HEK293 (cell line): Measurements from ENCODE around the gene MCRIP1.

Experiments used
- AEBP2 ChIP-seq: fragments of 450-650 bp; formaldehyde crosslinking; IDR thresholded peaks from 2 replicates; pipeline ENCODE4 v1.5.1; 2016; ENCODE audit warnings: missing biosample characterization, missing genetic modification characterization, borderline replicate concordance
- GFI1B ChIP-seq: fragments of 450-650 bp; formaldehyde crosslinking; IDR thresholded peaks from 2 replicates; pipeline ENCODE4 v1.5.1; 2016; ENCODE audit warnings: missing biosample characterization, missing genetic modification characterization
- GLI2 ChIP-seq: fragments of 450-650 bp; formaldehyde crosslinking; IDR thresholded peaks from 2 replicates; pipeline ENCODE4; 2017; ENCODE audit warnings: missing biosample characterization, missing genetic modification characterization, low read depth, borderline replicate concordance
- INSM2 ChIP-seq: fragments of 450-650 bp; formaldehyde crosslinking; IDR thresholded peaks from 2 replicates; pipeline ENCODE4 v1.5.1; 2016; ENCODE audit warnings: missing biosample characterization, missing genetic modification characterization
- KLF16 ChIP-seq: fragments of 450-650 bp; formaldehyde crosslinking; IDR thresholded peaks from 2 replicates; pipeline ENCODE4 v1.5.1; 2017; ENCODE audit warnings: missing biosample characterization, missing genetic modification characterization
- KLF9 ChIP-seq: fragments of 450-650 bp; formaldehyde crosslinking; IDR thresholded peaks from 2 replicates; pipeline ENCODE4 v1.5.1; 2016; ENCODE audit warnings: missing biosample characterization, missing genetic modification characterization, low read depth
- OSR2 ChIP-seq: fragments of 450-650 bp; formaldehyde crosslinking; IDR thresholded peaks from 2 replicates; pipeline ENCODE4 v1.5.1; 2016; ENCODE audit warnings: missing biosample characterization, missing genetic modification characterization
- PBX3 ChIP-seq: sonication (generic); formaldehyde crosslinking; IDR thresholded peaks from 2 replicates; pipeline ENCODE4 v1.8.1; 2022; ENCODE audit warnings: mild to moderate bottlenecking, moderate library complexity, missing genetic modification reagents
- PRDM1 ChIP-seq: fragments of 450-650 bp; formaldehyde crosslinking; IDR thresholded peaks from 2 replicates; pipeline ENCODE4; 2016; ENCODE audit warnings: missing biosample characterization, missing genetic modification characterization
- RBAK ChIP-seq: fragments of 450-650 bp; formaldehyde crosslinking; IDR thresholded peaks from 2 replicates; pipeline ENCODE4 v1.5.1; 2016; ENCODE audit warnings: missing biosample characterization, missing genetic modification characterization
- SP2 ChIP-seq: fragments of 450-650 bp; formaldehyde crosslinking; IDR thresholded peaks from 2 replicates; pipeline ENCODE4 v1.5.1; 2016; ENCODE audit warnings: missing biosample characterization, missing genetic modification characterization
- YY1 ChIP-seq: fragments of 450-650 bp; formaldehyde crosslinking; IDR thresholded peaks from 2 replicates; pipeline ENCODE4 v1.5.1; 2018; ENCODE audit warnings: missing biosample characterization, missing genetic modification characterization
- YY2 ChIP-seq: fragments of 450-650 bp; formaldehyde crosslinking; IDR thresholded peaks from 2 replicates; pipeline ENCODE4 v1.5.1; 2016; ENCODE audit warnings: missing biosample characterization, missing genetic modification characterization
- ZBTB17 ChIP-seq: fragments of 450-650 bp; formaldehyde crosslinking; IDR thresholded peaks from 2 replicates; pipeline ENCODE4 v1.5.1; 2016; ENCODE audit warnings: missing biosample characterization, missing genetic modification characterization
- ZFHX2 ChIP-seq: fragments of 450-650 bp; formaldehyde crosslinking; conservative IDR thresholded peaks from 2 replicates; pipeline ENCODE4 v1.5.1; 2016; ENCODE audit warnings: missing biosample characterization, missing genetic modification characterization
- ZFP3 ChIP-seq: fragments of 450-650 bp; formaldehyde crosslinking; IDR thresholded peaks from 2 replicates; pipeline ENCODE4 v1.5.1; 2016; ENCODE audit warnings: low read depth, missing biosample characterization, missing genetic modification characterization
- ZNF121 ChIP-seq: fragments of 450-650 bp; formaldehyde crosslinking; IDR thresholded peaks from 2 replicates; pipeline ENCODE4 v1.5.1; 2016; ENCODE audit warnings: missing biosample characterization, missing genetic modification characterization
- ZNF140 ChIP-seq: fragments of 450-650 bp; formaldehyde crosslinking; IDR thresholded peaks from 2 replicates; pipeline ENCODE4 v1.5.1; 2016; ENCODE audit warnings: missing biosample characterization, missing genetic modification characterization
- ZNF169 ChIP-seq: fragments of 450-650 bp; formaldehyde crosslinking; IDR thresholded peaks from 2 replicates; pipeline ENCODE4 v1.5.1; 2016; ENCODE audit warnings: missing biosample characterization, missing genetic modification characterization
- ZNF175 ChIP-seq: fragments of 450-650 bp; formaldehyde crosslinking; IDR thresholded peaks from 2 replicates; pipeline ENCODE4 v1.5.1; 2016; ENCODE audit warnings: missing biosample characterization, missing genetic modification characterization
- ZNF221 ChIP-seq: fragments of 450-650 bp; formaldehyde crosslinking; IDR thresholded peaks from 2 replicates; pipeline ENCODE4 v1.5.1; 2017; ENCODE audit warnings: missing biosample characterization, missing genetic modification characterization, borderline replicate concordance
- ZNF302 ChIP-seq: fragments of 450-650 bp; formaldehyde crosslinking; IDR thresholded peaks from 2 replicates; pipeline ENCODE4 v1.5.1; 2016; ENCODE audit warnings: missing biosample characterization, missing genetic modification characterization, low read depth
- ZNF335 ChIP-seq: fragments of 450-650 bp; formaldehyde crosslinking; conservative IDR thresholded peaks from 2 replicates; pipeline ENCODE4 v1.5.1; 2016; ENCODE audit warnings: missing biosample characterization, missing genetic modification characterization
- ZNF362 ChIP-seq: fragments of 450-650 bp; formaldehyde crosslinking; IDR thresholded peaks from 2 replicates; pipeline ENCODE4 v1.5.1; 2016; ENCODE audit warnings: missing biosample characterization, missing genetic modification characterization
- ZNF510 ChIP-seq: fragments of 450-650 bp; formaldehyde crosslinking; IDR thresholded peaks from 2 replicates; pipeline ENCODE4 v1.5.1; 2018; ENCODE audit warnings: mild to moderate bottlenecking, missing genetic modification characterization, missing biosample characterization; ENCODE audit not compliant: insufficient replicate concordance
- ZNF629 ChIP-seq: fragments of 450-650 bp; formaldehyde crosslinking; IDR thresholded peaks from 2 replicates; pipeline ENCODE4 v1.5.1; 2017; ENCODE audit warnings: missing biosample characterization, missing genetic modification characterization
- ZNF692 ChIP-seq: fragments of 450-650 bp; formaldehyde crosslinking; IDR thresholded peaks from 2 replicates; pipeline ENCODE4 v1.5.1; 2016; ENCODE audit warnings: missing biosample characterization, missing genetic modification characterization
- ZNF704 ChIP-seq: fragments of 450-650 bp; formaldehyde crosslinking; IDR thresholded peaks from 2 replicates; pipeline ENCODE4 v1.5.1; 2016; ENCODE audit warnings: missing biosample characterization, missing genetic modification characterization
- ZNF76 ChIP-seq: fragments of 450-650 bp; formaldehyde crosslinking; IDR thresholded peaks from 2 replicates; pipeline ENCODE4; 2016; ENCODE audit warnings: low read depth, missing biosample characterization, missing genetic modification characterization, borderline replicate concordance
- ZNF792 ChIP-seq: fragments of 450-650 bp; formaldehyde crosslinking; IDR thresholded peaks from 2 replicates; pipeline ENCODE4 v1.5.1; 2016; ENCODE audit warnings: missing biosample characterization, missing genetic modification characterization
- ZSCAN18 ChIP-seq: fragments of 450-650 bp; formaldehyde crosslinking; IDR thresholded peaks from 2 replicates; pipeline ENCODE4 v1.5.1; 2016; ENCODE audit warnings: missing biosample characterization, missing genetic modification characterization

MCRIP1 gene

GRCh38 chr17:81859906-81860755 lies 27.0 kb upstream of the MCRIP1 start, which contains the start of gene P4HB (continued):
- TF ChIP-seq ZFP3 (tag by site-specific recombination) (no peak), PBX3 (CRISPR knock-in tag) (peak; percentile 80; the same call in 1 of the 2 replicates), ZNF169 (no peak), ZNF792 (tag by site-specific recombination) (no peak), AEBP2 (tag by site-specific recombination) (no peak), ZBTB17 (tag by site-specific recombination) (peak; percentile 24; the same call in 1 of the 2 replicates), GFI1B (tag by site-specific recombination) (no peak), ZSCAN18 (no peak), ZNF140 (tag by site-specific recombination) (no peak), ZNF121 (no peak), ZNF629 (tag by site-specific recombination) (no peak), GLI2 (tag by site-specific recombination) (no peak), ZNF221 (no peak), ZNF704 (no peak), YY1 (tag by site-specific recombination) (no peak), ZNF335 (tag by site-specific recombination) (peak; percentile 49), KLF16 (tag by site-specific recombination) (peak; percentile 33; the same call in 1 of the 2 replicates), RBAK (tag by site-specific recombination) (no peak), ZNF692 (tag by site-specific recombination) (0 out of 2 replicates have a peak, but pooled peaks have one; percentile 30), ZNF175 (tag by site-specific recombination) (no peak), OSR2 (tag by site-specific recombination) (no peak), YY2 (no peak), ZNF302 (no peak), ZNF510 (tag by site-specific recombination) (no peak), ZFHX2 (tag by site-specific recombination) (peak; percentile 72), ZNF362 (tag by site-specific recombination) (no peak), SP2 (tag by site-specific recombination) (peak; percentile 70), PRDM1 (tag by site-specific recombination) (no peak), KLF9 (tag by site-specific recombination) (no peak), INSM2 (tag by site-specific recombination) (no peak), ZNF76 (no peak; the same call in 1 of the 2 replicates)
